MM.1S (cell line): Measurements from ENCODE around the gene CPLX1.

Source experiments
- EZH2 ChIP-seq: fragments of 300-600 bp; sonication (generic); optimal IDR thresholded peaks from 2 replicates; pipeline ENCODE3; 2017; ENCODE audit warnings: low read depth, mild to moderate bottlenecking, antibody characterized with exemption, low read length, mixed read lengths
- TF ChIP-seq, protein P1 (sequence below): fragments of 300-600 bp; sonication (generic); IDR thresholded peaks from 2 replicates; pipeline ENCODE4 v1.5.1; 2016; ENCODE audit warnings: antibody characterized with exemption, low read length, mixed read lengths

DNA sequence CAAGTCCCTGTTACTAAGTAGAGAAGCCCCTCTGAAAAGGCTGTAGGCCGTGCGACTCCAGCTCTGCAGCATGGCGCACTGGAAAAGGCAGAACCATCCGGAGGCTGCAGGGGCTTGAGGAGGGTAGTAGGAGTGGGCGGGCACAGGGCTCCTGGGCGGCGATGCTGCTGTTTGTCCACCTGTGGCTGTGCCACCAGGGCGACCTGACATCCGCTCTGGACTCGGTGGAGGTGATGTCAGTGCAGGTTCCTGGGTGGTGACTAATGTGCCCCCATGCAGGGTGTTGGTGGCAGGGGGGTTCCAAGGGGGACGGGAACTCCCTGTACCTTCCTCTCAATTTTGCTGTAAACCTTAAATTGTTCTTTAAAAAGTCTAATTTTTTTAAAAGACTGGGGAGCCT, 62.0 kb downstream of the CPLX1 start:
- TF ChIP-seq, protein P1, sequence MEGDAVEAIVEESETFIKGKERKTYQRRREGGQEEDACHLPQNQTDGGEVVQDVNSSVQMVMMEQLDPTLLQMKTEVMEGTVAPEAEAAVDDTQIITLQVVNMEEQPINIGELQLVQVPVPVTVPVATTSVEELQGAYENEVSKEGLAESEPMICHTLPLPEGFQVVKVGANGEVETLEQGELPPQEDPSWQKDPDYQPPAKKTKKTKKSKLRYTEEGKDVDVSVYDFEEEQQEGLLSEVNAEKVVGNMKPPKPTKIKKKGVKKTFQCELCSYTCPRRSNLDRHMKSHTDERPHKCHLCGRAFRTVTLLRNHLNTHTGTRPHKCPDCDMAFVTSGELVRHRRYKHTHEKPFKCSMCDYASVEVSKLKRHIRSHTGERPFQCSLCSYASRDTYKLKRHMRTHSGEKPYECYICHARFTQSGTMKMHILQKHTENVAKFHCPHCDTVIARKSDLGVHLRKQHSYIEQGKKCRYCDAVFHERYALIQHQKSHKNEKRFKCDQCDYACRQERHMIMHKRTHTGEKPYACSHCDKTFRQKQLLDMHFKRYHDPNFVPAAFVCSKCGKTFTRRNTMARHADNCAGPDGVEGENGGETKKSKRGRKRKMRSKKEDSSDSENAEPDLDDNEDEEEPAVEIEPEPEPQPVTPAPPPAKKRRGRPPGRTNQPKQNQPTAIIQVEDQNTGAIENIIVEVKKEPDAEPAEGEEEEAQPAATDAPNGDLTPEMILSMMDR = no peak
- TF ChIP-seq EZH2 = no peak
